ENCODE results near the gene MRPL2. TPM values are rescaled to one million over a fixed set of nuclear protein-coding genes. Genes with fewer than 3 reads are reported as not detected.
"Not testable (repeated sequence)": the region's sequence is repeated elsewhere in the genome, so short reads cannot be mapped to it uniquely, and the experiment has no call there.

The MRPL2 gene
- total RNA-seq, 1 donor from 2014 or later = 45.7 TPM

GRCh38 chr6:43089467-43089866 lies 30.2 kb upstream of the MRPL2 start:
- Mint-ChIP-seq H3K9me3 (no peaks in the 10 kb centered on the region), H3K36me3 (ENCODE audit: low read depth) (no peaks in the 10 kb centered on the region), H3K4me3 (no peak overlapping the region), H3K27ac (ENCODE audit: unreplicated experiment) (no peak overlapping the region), H3K4me1 (peaks cover 42% of the 10 kb centered on the region), H3K27me3 (ENCODE audit: low read depth) (no peaks in the 10 kb centered on the region)
- TF ChIP-seq, protein P1, sequence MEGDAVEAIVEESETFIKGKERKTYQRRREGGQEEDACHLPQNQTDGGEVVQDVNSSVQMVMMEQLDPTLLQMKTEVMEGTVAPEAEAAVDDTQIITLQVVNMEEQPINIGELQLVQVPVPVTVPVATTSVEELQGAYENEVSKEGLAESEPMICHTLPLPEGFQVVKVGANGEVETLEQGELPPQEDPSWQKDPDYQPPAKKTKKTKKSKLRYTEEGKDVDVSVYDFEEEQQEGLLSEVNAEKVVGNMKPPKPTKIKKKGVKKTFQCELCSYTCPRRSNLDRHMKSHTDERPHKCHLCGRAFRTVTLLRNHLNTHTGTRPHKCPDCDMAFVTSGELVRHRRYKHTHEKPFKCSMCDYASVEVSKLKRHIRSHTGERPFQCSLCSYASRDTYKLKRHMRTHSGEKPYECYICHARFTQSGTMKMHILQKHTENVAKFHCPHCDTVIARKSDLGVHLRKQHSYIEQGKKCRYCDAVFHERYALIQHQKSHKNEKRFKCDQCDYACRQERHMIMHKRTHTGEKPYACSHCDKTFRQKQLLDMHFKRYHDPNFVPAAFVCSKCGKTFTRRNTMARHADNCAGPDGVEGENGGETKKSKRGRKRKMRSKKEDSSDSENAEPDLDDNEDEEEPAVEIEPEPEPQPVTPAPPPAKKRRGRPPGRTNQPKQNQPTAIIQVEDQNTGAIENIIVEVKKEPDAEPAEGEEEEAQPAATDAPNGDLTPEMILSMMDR (conservative IDR thresholded peaks at IDR 0.05) = no peak
- DNase-seq (ENCODE audit: low read depth, low spot score) = no peak

DNA sequence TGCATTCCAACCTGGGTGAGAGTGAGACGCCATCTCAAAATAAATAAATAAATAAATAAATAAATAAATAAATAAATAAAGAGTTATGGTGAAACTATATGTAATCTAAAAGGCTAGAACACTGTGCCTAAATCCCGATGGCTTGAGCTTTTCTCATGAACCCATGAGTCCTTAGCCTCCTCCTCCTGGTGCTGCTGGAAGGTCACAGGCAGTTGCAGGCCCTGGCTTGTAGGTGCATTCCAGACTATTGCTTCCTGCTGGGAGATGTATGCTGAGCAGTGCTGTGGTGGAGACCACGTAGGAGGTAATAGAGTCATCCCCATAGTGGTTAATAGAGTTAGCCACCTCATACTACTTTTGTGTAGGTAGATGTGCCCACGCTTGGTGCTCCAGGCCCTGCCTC lies 29.4 kb upstream of the MRPL2 start:
- H3K27ac Mint-ChIP-seq (ENCODE audit: unreplicated experiment) = no peak overlapping the region
- TF ChIP-seq, protein P1 (conservative IDR thresholded peaks at IDR 0.05) = no peak
- peaks cover 35% of the 10 kb centered on the region for H3K4me1 Mint-ChIP-seq
- no peak overlapping the region for H3K4me3 Mint-ChIP-seq
- DNase-seq (ENCODE audit: low read depth, low spot score) = no peak
- H3K27me3 Mint-ChIP-seq (ENCODE audit: low read depth) = no peaks in the 10 kb centered on the region
- no peaks in the 10 kb centered on the region for H3K9me3 Mint-ChIP-seq
- no peaks in the 10 kb centered on the region for H3K36me3 Mint-ChIP-seq (ENCODE audit: low read depth)

DNA sequence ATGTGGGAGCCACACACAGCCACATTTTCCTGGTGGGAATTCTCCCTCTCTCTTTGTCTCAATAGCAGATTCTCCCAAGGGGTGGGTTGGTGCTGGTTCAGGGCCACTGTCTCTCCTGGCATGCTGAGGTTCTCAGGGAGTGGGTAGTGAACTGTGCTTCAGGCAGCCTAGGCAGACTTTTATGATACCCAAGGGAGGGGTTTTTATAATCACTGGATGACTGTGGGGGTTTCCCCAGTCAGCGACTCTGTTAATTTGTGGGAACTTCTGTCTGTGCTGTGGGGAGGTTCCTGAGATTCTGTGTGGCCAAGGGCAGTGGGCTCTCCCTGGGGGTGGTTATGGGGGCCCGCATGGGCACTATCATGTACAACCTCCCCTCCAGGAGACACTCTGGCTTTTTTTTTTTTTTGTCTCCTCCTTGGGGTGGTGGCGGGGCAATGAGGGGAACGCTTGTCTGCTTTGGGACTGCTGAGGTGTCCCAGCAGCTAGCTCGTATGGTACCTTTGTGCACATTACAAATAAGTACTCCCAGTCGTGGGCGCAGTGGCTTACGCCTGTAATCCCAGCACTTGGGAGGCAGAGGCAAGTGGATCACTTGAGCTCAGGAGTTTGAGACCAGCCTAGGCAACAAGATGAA lies 26.9 kb upstream of the MRPL2 start:
- TF ChIP-seq, protein P1 (conservative IDR thresholded peaks at IDR 0.05) = no peak
- no peak for DNase-seq (ENCODE audit: low read depth, low spot score)
- Mint-ChIP-seq H3K4me3 (no peak overlapping the region), H3K36me3 (ENCODE audit: low read depth) (no peaks in the 10 kb centered on the region), H3K9me3 (no peaks in the 10 kb centered on the region), H3K4me1 (peaks cover 23% of the 10 kb centered on the region), H3K27me3 (ENCODE audit: low read depth) (no peaks in the 10 kb centered on the region), H3K27ac (ENCODE audit: unreplicated experiment) (no peak overlapping the region)

GRCh38 chr6:43082806-43083655 lies 23.8 kb upstream of the MRPL2 start:
- no peak overlapping the region for H3K4me3 Mint-ChIP-seq
- H3K4me1 Mint-ChIP-seq = peaks cover 9% of the 10 kb centered on the region
- H3K27ac Mint-ChIP-seq (ENCODE audit: unreplicated experiment) = peak overlapping the region; percentile 52
- DNase-seq (ENCODE audit: low read depth, low spot score) = no peak
- H3K9me3 Mint-ChIP-seq = no peaks in the 10 kb centered on the region
- TF ChIP-seq, protein P1 (conservative IDR thresholded peaks at IDR 0.05) = no peak
- no peaks in the 10 kb centered on the region for H3K27me3 Mint-ChIP-seq (ENCODE audit: low read depth)
- no peaks in the 10 kb centered on the region for H3K36me3 Mint-ChIP-seq (ENCODE audit: low read depth)

- H3K36me3 Mint-ChIP-seq (ENCODE audit: low read depth); H3K4me3 Mint-ChIP-seq; H3K27me3 Mint-ChIP-seq (ENCODE audit: low read depth); DNase-seq (ENCODE audit: low read depth, low spot score); H3K9me3 Mint-ChIP-seq; H3K27ac Mint-ChIP-seq (ENCODE audit: unreplicated experiment): not testable (repeated sequence)
- H3K4me1 Mint-ChIP-seq = peaks cover 20% of the 10 kb centered on the region
These were observed 22.7 kb upstream of the MRPL2 start for GRCh38 chr6:43081922-43082321.

DNA sequence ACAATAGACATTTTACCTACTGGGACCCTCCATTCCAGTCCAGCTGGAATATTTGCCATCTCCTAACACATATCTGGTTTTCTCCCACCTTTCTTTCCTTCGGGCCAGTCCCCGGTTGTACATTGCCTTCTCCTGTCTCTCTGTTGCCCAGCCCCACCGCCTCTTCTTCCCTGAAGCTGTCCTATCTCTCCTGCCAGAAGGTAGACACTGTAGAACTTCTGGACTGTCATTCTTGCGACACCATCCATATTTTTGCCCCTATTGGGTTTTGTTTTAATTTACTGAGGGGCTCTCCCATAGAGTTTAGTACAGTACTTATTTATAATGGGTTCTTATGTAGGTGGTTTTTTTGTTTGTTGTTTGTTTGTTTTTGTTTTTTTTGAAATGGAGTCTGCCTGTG lies 21.8 kb upstream of the MRPL2 start:
- TF ChIP-seq, protein P1 (conservative IDR thresholded peaks at IDR 0.05) = no peak
- no peak for DNase-seq (ENCODE audit: low read depth, low spot score)
- Mint-ChIP-seq H3K9me3 (no peaks in the 10 kb centered on the region), H3K36me3 (ENCODE audit: low read depth) (no peaks in the 10 kb centered on the region), H3K4me1 (peaks cover 20% of the 10 kb centered on the region), H3K4me3 (peak overlapping the region; percentile 39), H3K27ac (ENCODE audit: unreplicated experiment) (no peak overlapping the region), H3K27me3 (ENCODE audit: low read depth) (no peaks in the 10 kb centered on the region)
